ENCODE results near the gene NCSTN. TPM values are rescaled to one million over a fixed set of nuclear protein-coding genes. Genes with fewer than 3 reads are reported as not detected.
A peak's percentile ranks its signal among the peaks of the same experiment; 100 is the strongest.

Gene NCSTN
- total RNA-seq, 1 donor from 2014 or later: 44.8 TPM

DNA sequence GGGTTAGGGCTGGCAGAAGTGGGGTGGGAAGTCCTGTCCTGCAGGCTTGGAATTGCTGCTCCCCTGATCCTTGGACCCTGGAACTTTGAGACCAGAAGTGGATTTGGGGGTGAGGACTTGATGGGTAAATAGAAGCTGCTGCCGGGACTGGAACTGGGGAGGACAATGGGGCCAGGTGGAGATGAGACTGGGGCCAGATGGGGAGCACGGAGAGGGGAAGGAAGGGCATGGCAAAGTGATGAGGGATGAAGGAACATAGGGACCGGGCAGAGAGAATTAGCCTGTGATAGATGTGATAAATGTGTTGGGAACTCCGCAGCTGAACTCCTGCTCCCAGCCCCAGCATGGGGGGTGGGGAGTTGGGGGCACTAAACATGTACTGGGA is 24.3 kb downstream of the NCSTN start:
- Histone ChIP-seq H3K79me2 (ENCODE audit: low read depth) (no peaks in the 10 kb centered on the region), H3K36me3 (no peaks in the 10 kb centered on the region), H3K4me1 (peaks cover 16% of the 10 kb centered on the region), H3K4me3 (no peak overlapping the region), H3F3A (ENCODE audit: low read depth) (peaks cover 9% of the 10 kb centered on the region), H2AFZ (replicated peaks) (no peak overlapping the region), H3K27me3 (no peaks in the 10 kb centered on the region), H3K27ac (no peak overlapping the region), H3K9me3 (ENCODE audit: low read depth) (no peaks in the 10 kb centered on the region), H4K20me1 (ENCODE audit: low read depth) (no peaks in the 10 kb centered on the region), H3K4me2 (no peak overlapping the region), H3K9ac (no peak overlapping the region)
- Mint-ChIP-seq H3K9me3 (no peaks in the 10 kb centered on the region), H3K27ac (no peak overlapping the region), H3K27me3 (ENCODE audit: insufficient read depth, low read depth) (peaks cover 7% of the 10 kb centered on the region), H3K4me1 (peaks cover 40% of the 10 kb centered on the region), H3K36me3 (no peaks in the 10 kb centered on the region), H3K4me3 (peak overlapping the region; percentile 72)
- no peak for DNase-seq (ENCODE audit: low spot score)
- TF ChIP-seq, protein P1, sequence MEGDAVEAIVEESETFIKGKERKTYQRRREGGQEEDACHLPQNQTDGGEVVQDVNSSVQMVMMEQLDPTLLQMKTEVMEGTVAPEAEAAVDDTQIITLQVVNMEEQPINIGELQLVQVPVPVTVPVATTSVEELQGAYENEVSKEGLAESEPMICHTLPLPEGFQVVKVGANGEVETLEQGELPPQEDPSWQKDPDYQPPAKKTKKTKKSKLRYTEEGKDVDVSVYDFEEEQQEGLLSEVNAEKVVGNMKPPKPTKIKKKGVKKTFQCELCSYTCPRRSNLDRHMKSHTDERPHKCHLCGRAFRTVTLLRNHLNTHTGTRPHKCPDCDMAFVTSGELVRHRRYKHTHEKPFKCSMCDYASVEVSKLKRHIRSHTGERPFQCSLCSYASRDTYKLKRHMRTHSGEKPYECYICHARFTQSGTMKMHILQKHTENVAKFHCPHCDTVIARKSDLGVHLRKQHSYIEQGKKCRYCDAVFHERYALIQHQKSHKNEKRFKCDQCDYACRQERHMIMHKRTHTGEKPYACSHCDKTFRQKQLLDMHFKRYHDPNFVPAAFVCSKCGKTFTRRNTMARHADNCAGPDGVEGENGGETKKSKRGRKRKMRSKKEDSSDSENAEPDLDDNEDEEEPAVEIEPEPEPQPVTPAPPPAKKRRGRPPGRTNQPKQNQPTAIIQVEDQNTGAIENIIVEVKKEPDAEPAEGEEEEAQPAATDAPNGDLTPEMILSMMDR (IDR thresholded peaks at IDR 0.05): no peak
- TF ChIP-seq EZH2 (IDR thresholded peaks at IDR 0.05) (no peak), EZH2phosphoT487 (IDR thresholded peaks at IDR 0.05) (no peak)

DNA sequence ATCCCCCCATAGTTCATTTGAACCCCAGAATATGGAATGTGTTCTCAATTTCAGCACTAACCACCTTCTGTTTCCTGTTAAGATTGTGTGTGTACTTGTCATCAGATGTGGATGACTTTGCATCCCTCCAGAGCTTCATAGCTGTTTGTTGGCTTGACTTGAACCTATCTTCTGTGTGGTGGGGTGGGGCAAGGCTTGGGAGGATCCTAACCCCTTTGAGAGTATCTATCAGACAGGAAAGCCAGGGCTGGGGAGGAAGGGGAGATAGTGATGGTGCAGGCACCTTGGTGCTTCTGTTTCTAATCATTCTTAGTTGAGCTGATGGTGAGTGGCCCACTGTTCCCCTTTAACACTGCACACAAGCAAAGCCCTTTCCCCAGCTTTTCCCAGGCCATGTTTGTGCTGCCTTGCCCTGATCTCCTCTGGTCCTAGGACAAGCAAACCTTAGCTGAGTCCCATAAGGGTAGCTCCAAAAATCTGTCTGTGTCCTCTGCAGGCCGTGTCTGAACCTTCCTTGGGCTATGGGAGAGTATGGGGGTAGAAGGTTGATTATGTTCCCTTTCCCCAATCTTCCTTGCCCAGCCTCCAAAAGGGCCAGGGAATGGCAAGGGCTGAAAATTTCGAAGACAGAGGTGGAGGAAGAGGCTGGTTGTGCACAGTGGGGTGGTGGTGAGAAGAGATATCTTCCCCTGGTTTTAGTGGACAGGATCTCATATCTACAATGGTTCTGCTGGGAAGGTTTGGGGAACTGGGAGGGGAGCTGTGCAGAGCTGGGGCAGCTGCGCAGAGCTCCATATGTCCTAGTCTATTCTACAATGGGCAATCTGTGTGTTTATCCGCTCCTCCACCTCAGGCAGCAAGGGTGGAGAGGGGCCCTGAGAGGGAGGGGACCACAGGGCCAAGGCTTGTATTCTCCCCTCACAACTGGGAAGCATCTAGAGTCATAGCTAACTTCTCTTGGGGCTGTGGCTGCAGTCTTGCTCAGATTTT is 25.0 kb downstream of the NCSTN start:
- peak overlapping the region; percentile 72 for H3K4me3 Mint-ChIP-seq
- no peaks in the 10 kb centered on the region for H3K36me3 Mint-ChIP-seq
- Histone ChIP-seq H3K27ac (no peak overlapping the region), H3K9ac (no peak overlapping the region), H3F3A (ENCODE audit: low read depth) (peaks cover 3% of the 10 kb centered on the region), H3K4me1 (peaks cover 10% of the 10 kb centered on the region), H2AFZ (replicated peaks) (no peak overlapping the region), H3K36me3 (no peaks in the 10 kb centered on the region), H4K20me1 (ENCODE audit: low read depth) (no peaks in the 10 kb centered on the region), H3K9me3 (ENCODE audit: low read depth) (no peaks in the 10 kb centered on the region), H3K27me3 (no peaks in the 10 kb centered on the region), H3K4me3 (no peak overlapping the region), H3K4me2 (no peak overlapping the region), H3K79me2 (ENCODE audit: low read depth) (no peaks in the 10 kb centered on the region)
- DNase-seq (ENCODE audit: low spot score): no peak
- peaks cover 34% of the 10 kb centered on the region for H3K4me1 Mint-ChIP-seq
- no peaks in the 10 kb centered on the region for H3K9me3 Mint-ChIP-seq
- TF ChIP-seq, protein P1 (IDR thresholded peaks at IDR 0.05): no peak
- TF ChIP-seq EZH2phosphoT487 (IDR thresholded peaks at IDR 0.05) (no peak), EZH2 (IDR thresholded peaks at IDR 0.05) (no peak)
- H3K27ac Mint-ChIP-seq: peak overlapping the region; percentile 54
- H3K27me3 Mint-ChIP-seq (ENCODE audit: insufficient read depth, low read depth): peaks cover 5% of the 10 kb centered on the region

DNA sequence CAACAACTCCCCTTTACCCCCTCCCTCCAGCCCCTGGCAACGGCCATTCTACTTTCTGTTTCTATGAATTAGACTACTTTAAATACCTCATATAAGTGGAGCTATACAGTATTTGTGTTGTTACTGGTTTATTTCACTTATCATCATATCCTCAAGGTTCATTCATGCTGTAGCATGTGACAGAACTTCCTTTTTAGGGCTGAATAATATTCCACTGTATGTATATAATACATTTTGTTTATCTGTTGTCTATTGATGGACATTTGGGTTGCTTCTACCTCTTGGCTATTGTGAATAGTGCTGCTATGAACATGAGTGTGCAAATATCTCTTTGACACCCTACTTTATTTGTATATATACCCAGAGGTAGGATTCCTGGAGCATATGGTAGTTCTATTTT is 25.9 kb downstream of the NCSTN start:
- Histone ChIP-seq H3K4me2 (no peak overlapping the region), H3K4me1 (peaks cover 7% of the 10 kb centered on the region), H3K27ac (no peak overlapping the region), H3K9ac (no peak overlapping the region), H3K27me3 (no peaks in the 10 kb centered on the region), H3K36me3 (no peaks in the 10 kb centered on the region), H3F3A (ENCODE audit: low read depth) (peaks cover 6% of the 10 kb centered on the region), H3K4me3 (no peak overlapping the region), H3K79me2 (ENCODE audit: low read depth) (no peaks in the 10 kb centered on the region), H3K9me3 (ENCODE audit: low read depth) (no peaks in the 10 kb centered on the region), H2AFZ (replicated peaks) (no peak overlapping the region), H4K20me1 (ENCODE audit: low read depth) (no peaks in the 10 kb centered on the region)
- peaks cover 5% of the 10 kb centered on the region for H3K27me3 Mint-ChIP-seq (ENCODE audit: insufficient read depth, low read depth)
- H3K4me1 Mint-ChIP-seq: peaks cover 33% of the 10 kb centered on the region
- H3K4me3 Mint-ChIP-seq: peak overlapping the region; percentile 72
- no peak overlapping the region for H3K27ac Mint-ChIP-seq
- TF ChIP-seq EZH2phosphoT487 (IDR thresholded peaks at IDR 0.05): no peak
- no peak for TF ChIP-seq EZH2 (IDR thresholded peaks at IDR 0.05)
- TF ChIP-seq, protein P1 (IDR thresholded peaks at IDR 0.05): no peak
- no peak for DNase-seq (ENCODE audit: low spot score)
- no peaks in the 10 kb centered on the region for H3K9me3 Mint-ChIP-seq
- H3K36me3 Mint-ChIP-seq: no peaks in the 10 kb centered on the region

Data from neural progenitor cell (in vitro differentiated cells).